DND-41 (cell line): Measurements from ENCODE around the gene S1PR2.

Experiments used
- ATAC-seq: fragments of 200-7000 bp; cut with Tn5 transposase; 3 replicates; pipeline ENCODE4 v1.9.1; 2021; ENCODE audit warnings: low read depth; ENCODE audit not compliant: insufficient read depth
- DNase-seq: peaks from one replicate; pipeline ENCODE4 v3.0.0-alpha.2; 2020
- H2AFZ ChIP-seq: 2 replicates; pipeline ENCODE4 v1.6.0; 2012; ENCODE audit warnings: low read depth, low read length
- H3K27ac ChIP-seq: 2 replicates; pipeline ENCODE4 v1.5.1; 2012; ENCODE audit warnings: low read length, inconsistent platforms
- H3K27me3 ChIP-seq: fragments of 200-600 bp; sonication (generic); 2 replicates; pipeline ENCODE4 v1.6.0; 2012; ENCODE audit warnings: low read length, mild to moderate bottlenecking, inconsistent platforms; ENCODE audit not compliant: insufficient read depth, poor library complexity
- H3K36me3 ChIP-seq: 2 replicates; pipeline ENCODE4 v1.5.1; 2012; ENCODE audit warnings: low read length, inconsistent platforms; ENCODE audit not compliant: insufficient read depth
- H3K4me1 ChIP-seq: 2 replicates; pipeline ENCODE4 v1.5.1; 2012; ENCODE audit warnings: mild to moderate bottlenecking, low read length; ENCODE audit not compliant: insufficient read depth
- H3K4me2 ChIP-seq: 2 replicates; pipeline ENCODE4 v1.6.0; 2012; ENCODE audit warnings: mild to moderate bottlenecking, moderate library complexity, low read length, inconsistent platforms; ENCODE audit not compliant: insufficient read depth
- H3K4me3 ChIP-seq, 2 experiments: fragments of 200-600 bp in 1 of 2; shearing (Covaris generic) in 1 of 2; 2 replicates each; pipeline ENCODE4 v1.5.1; 2012 to 2016; ENCODE audit warnings: inconsistent platforms in 2 of 2, low read length in 2 of 2, mild to moderate bottlenecking in 2 of 2, low read depth in 1 of 2, moderate library complexity in 1 of 2
- H3K79me2 ChIP-seq: 2 replicates; pipeline ENCODE4 v1.6.0; 2012; ENCODE audit warnings: low read length, inconsistent platforms; ENCODE audit not compliant: insufficient read depth
- H3K9ac ChIP-seq: 2 replicates; pipeline ENCODE4 v1.6.0; 2012; ENCODE audit warnings: low read depth, mild to moderate bottlenecking, inconsistent platforms, low read length, moderate library complexity
- H3K9me3 ChIP-seq: 2 replicates; pipeline ENCODE4 v1.5.1; 2012; ENCODE audit warnings: low read length, moderate library complexity, mild to moderate bottlenecking, inconsistent platforms; ENCODE audit not compliant: insufficient read depth, severe bottlenecking
- H4K20me1 ChIP-seq: 2 replicates; pipeline ENCODE4 v1.6.0; 2012; ENCODE audit warnings: low read length; ENCODE audit not compliant: insufficient read depth
- CTCF ChIP-seq: IDR thresholded peaks from 2 replicates; pipeline ENCODE4 v1.5.1; 2012; ENCODE audit warnings: borderline replicate concordance, low read length, moderate library complexity, mild to moderate bottlenecking; ENCODE audit not compliant: poor library complexity, severe bottlenecking; ENCODE audit errors: extremely low read depth
- EZH2 ChIP-seq: IDR thresholded peaks from 3 replicates; pipeline ENCODE4 v1.6.1; 2012; ENCODE audit warnings: borderline replicate concordance, low read depth, mild to moderate bottlenecking, moderate library complexity, low read length, inconsistent platforms; ENCODE audit not compliant: severe bottlenecking

The S1PR2 gene

GRCh38 chr19:10227026-10227971 is 3.8 kb downstream of the S1PR2 start:
- H3K36me3 ChIP-seq = no peaks in the 10 kb centered on the region
- DNase-seq (peak; percentile 15), ATAC-seq (no peak)
- no peak overlapping the region for H3K4me2 ChIP-seq
- H3K27ac ChIP-seq = no peak overlapping the region
- H2AFZ ChIP-seq = no peak overlapping the region
- H3K4me3 ChIP-seq = no peak overlapping the region
- peaks cover 10% of the 10 kb centered on the region for H3K27me3 ChIP-seq
- H3K9ac ChIP-seq = no peak overlapping the region
- H3K9me3 ChIP-seq = no peaks in the 10 kb centered on the region
- peaks cover 20% of the 10 kb centered on the region for H3K4me1 ChIP-seq
- no peaks in the 10 kb centered on the region; the same call in none of the 2 replicates for H4K20me1 ChIP-seq
- no peaks in the 10 kb centered on the region for H3K79me2 ChIP-seq
- TF ChIP-seq CTCF (no peak), EZH2 (no peak)

- H3K4me1 ChIP-seq = peaks cover 19% of the 10 kb centered on the region
- no peaks in the 10 kb centered on the region for H3K36me3 ChIP-seq
- no peaks in the 10 kb centered on the region for H3K9me3 ChIP-seq
- no peaks in the 10 kb centered on the region; the same call in none of the 2 replicates for H4K20me1 ChIP-seq
- no peak overlapping the region for H3K9ac ChIP-seq
- H2AFZ ChIP-seq = no peak overlapping the region
- DNase-seq = no peak
- no peak overlapping the region for H3K4me2 ChIP-seq
- H3K27me3 ChIP-seq = peaks cover 10% of the 10 kb centered on the region
- TF ChIP-seq EZH2 (no peak), CTCF (no peak)
- H3K4me3 ChIP-seq = no peak overlapping the region
- ATAC-seq = no peak
- no peaks in the 10 kb centered on the region for H3K79me2 ChIP-seq
- H3K27ac ChIP-seq = no peak overlapping the region
Measured at GRCh38 chr19:10226376-10227025, 4.6 kb downstream of the S1PR2 start.

GRCh38 chr19:10226021-10226375 is 5.1 kb downstream of the S1PR2 start:
- Histone ChIP-seq H3K27ac (no peak overlapping the region), H3K4me3 (no peak overlapping the region), H3K9ac (no peak overlapping the region), H3K4me2 (no peak overlapping the region), H3K36me3 (no peaks in the 10 kb centered on the region), H2AFZ (no peak overlapping the region), H3K4me1 (peaks cover 16% of the 10 kb centered on the region), H4K20me1 (no peaks in the 10 kb centered on the region; the same call in none of the 2 replicates), H3K27me3 (peaks cover 8% of the 10 kb centered on the region), H3K9me3 (no peaks in the 10 kb centered on the region), H3K79me2 (no peaks in the 10 kb centered on the region)
- DNase-seq (no peak), ATAC-seq (no peak)
- TF ChIP-seq EZH2 (no peak), CTCF (no peak)
